HG02588 (cell line): ENCODE data around the gene PAK3.
A peak's percentile ranks its signal among the peaks of the same experiment; 100 is the strongest.

Experiments used
- ATAC-seq: cut with Tn5 transposase; IDR thresholded peaks from one replicate; pipeline ENCODE4 v1.9.1; 2021; ENCODE audit warnings: mild to moderate bottlenecking, moderate library complexity; ENCODE audit not compliant: unreplicated experiment

The PAK3 gene

DNA sequence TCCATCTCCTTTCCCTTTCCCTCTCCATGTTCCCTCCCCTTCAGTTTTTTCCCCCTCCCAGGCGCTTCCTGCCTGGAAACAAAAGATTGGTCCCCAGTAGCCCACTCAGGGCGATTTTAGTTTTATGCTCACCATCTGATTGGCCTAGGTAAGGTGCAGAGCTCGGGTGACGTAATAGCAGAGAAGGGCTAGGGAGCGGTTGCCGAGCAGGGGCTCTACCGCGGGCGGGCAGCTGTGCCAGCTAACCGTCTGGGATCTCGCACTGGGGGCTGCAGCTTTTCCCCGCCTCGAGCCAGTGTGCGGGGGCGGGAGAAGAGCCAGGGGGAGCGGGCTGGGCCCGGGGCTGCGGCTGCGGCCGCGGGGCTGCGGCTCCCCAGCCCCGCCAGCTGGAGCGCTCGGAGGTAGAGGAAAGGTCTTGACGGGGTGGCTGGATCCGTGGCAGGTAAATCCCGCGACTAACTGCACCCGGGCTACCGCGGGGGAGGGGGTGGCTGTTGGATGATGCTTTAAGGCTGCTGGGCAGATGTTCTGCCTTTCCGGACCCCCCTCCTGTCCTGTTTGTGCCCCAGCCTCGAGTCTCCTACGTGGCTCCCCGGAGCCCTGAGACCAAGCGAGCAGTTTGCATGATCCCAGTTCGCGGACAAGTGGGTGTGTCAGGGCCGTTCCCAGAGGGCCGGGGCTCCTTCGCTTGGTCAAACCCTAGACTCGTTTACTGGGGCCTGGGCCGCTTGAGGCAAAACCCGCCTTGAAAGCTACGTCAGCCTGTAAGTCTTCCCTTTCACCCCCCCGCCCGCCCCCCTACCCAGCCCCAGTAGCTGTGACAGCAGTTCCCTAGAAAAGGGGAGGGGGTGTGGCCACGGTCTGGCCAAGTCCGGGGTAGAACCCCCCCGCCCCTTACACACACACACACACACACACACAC is at the start of gene PAK3:
PAK3 (plus strand) TSS at position 218 of the 922 bp plus-strand sequence. CDS start 26,913 bp downstream, outside the sequence.
- peak; percentile 47 for ATAC-seq

DNA sequence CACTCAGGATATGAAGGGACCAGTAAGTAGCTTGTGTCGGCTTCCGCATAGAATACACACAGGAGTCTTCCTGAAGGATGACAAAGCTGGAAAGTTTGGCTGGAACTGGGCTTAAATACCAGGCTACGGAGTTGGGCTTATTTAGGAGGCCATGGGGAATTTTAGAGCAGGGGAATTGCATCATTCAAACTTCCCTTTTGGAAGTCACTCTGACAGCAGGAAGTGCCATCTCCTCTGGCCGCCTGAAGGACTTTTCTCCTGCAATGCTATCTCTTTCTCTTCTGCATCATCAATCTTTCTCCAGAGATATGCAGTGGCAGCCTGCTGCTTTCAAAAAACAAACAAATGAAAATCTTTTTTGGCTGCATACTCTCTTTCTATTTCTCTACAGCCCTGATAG is 48.4 kb upstream of the PAK3 start:
- no peak for ATAC-seq

DNA sequence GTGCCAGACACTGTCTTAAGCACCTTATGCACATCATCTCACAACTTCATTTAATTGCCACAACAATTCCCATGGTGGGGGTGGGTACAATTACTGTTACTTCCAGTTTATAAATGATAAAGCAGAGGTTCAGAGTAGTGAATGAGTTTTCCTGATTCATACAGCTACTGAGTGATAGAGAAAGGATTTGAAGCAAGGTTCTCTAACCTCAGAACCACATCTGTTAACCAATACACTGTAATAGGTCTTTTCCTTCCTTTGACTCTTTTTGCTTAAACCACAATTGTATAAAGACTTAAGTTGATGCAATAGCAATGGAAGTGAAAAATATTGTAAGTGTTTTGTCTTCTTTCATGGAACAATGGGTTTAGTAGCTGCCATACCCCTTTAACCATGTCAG is 43.5 kb upstream of the PAK3 start:
- no peak for ATAC-seq

DNA sequence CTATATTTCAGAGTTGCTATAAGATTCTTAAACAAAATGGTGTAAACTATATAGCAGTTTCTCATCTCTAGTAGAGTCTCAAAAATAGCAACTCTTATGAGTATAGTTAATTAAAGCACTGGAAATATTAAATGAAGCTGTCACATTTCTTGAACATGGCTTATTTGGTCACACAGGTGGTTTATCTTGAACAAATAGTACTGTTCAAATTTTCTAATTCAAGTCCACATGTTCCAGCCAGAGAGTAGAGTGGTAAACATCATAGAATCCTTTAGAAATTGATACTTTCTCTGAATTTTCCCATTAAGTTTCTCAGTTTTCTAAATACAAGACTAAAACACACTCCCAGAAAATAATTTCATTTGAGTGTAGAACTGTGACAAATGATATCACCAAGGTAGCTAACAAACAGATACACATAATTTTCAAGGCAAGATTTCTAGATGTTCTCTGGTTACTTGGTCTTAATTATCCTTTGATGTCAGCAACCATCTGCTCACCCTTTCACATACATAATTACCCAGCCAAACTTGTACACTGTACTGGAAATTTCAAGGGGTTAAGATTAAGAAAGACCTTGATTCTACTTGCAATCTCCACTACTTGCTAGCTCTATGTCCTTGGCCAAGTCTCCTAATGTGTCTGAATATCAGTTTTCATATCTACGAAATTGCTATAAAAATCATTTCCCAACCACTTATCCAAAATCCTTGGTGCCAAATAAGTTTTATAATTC is 24.3 kb upstream of the PAK3 start:
- ATAC-seq, result no peak

DNA sequence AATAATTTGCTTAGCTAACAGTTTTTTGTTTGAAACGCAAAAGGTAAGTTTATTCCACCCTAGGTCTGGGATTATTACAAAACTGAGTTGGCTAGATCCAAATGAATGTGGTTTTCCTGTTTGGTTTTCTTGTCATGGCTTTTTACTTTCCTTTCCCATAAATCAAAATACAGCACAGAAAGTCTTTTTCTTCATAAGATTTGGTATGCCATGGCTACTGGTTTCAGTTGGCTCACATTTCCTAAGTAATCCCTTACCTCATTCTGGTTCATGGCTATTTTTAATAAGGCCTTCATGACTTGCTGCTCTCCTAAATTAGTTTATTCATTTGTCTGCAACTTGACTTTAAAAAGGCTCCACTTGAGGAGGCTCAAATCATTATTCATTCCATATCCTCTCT is 12.9 kb upstream of the PAK3 start:
- ATAC-seq, result no peak

DNA sequence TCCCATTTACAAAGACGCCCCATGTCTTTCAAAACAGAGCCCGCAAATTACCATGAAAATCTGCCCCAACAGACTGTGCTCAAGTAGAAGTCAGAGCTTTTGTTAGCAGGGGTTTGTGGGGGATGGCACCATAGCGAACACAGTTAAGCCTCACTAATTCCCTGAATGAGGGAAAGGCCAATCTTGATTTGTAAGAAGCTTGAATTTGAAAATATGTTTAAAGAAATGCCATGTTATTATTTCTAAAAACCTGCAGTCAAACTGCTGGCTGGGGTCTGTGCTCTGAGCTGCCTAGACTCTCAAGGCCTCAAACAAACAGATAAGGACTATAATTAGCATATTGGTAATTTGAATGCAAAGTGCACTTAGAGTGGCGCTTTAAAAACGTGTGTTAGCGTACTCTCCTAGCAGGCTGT is 9.4 kb upstream of the PAK3 start:
- no peak for ATAC-seq

DNA sequence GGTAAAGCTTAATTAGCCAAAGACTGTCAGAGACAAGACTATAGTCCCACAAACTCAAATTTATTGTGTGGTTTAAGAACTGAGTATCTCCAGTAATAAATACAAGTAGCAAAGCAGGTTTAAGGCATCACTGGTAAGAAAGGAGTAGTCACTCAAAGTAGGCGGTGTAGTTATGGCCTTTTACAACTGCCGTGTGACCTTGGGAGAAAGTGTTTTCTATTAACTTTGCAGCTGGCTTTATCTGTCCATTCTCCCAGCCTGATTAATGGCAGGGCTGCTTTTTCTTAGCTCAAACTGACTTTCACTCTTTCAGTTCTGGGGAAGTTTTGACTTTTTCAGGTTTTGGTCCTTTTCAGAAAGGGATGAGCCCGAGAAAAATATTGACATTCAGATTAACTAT is 7.4 kb upstream of the PAK3 start:
- no peak for ATAC-seq

DNA sequence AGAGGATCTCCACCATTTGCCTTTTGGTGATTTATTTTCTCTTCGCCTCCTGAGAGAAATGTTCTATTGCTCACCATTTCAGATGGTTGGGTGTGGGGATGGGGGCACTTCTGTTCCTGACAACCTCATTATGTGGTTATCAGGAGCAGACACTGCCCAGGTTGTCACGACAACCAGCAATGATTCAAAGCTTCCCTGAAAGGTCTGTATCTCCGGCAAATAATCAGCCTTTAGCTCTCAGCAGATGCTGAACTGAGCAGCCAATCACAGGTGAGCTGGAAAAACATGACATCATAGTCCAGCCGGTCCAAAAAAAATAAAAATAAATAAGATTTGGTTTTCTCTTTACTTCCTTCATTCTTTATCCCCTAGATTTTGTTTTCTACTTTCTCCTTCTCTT is 5.5 kb upstream of the PAK3 start:
- ATAC-seq, result no peak

DNA sequence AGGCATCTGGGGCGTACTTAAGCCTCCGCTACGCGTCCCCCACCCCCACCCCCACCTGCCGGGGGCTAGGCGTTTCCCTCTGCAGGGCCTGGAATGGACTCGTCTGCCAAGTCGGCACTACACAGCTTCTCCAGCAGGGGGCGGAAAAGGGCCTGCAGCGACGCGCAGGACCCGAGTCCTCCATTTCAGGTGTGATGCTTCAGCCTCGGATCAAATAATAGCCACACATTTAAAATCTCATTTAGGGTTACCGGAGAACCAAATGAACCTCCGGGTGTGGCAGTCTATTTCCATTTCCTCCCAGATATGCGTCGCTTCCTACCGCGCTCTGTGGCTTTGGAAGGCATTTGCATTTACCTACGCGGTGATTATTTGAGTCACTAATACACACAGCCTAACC is 2.9 kb downstream of the PAK3 start:
- peak; percentile 64 for ATAC-seq

DNA sequence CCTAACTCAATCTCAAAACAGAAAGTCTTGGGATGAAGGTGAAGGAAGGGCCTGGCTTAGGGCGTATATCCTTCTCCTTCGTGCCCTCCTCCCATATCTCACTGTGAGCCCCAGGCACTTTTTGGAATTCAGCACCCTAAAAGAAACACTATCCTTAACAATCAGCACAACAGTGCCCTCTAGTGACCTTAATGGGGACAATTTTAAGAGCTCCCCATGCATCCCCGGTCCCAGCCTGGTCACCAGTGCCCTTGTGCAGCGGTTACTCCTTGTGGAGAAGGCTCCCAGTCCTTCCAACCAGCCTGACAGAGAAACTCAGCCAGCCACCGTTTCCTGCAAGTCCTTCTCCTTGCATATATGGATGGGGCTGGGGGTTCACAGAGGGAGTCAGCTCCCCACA is 4.2 kb downstream of the PAK3 start:
- ATAC-seq, result peak; percentile 45

DNA sequence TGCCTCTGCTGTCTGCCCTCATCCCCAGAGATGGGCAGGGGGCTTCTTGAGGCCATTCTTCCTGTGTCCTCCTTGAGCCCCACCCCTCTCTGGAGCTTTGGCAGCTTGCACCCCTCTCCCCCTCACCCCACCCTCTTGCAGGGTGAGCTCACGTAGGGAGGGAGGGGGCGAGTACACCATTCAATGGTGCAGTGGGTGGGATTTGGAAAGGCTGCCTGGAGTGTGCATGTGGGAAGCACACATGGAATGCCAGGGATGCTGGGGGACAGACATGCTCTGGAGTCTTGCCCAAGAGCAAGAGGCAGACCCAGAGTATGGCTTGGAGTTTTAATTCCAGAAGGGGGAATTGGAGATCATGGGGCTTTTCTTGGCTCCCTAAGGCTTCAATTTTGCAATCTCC is 5.6 kb downstream of the PAK3 start:
- no peak for ATAC-seq

DNA sequence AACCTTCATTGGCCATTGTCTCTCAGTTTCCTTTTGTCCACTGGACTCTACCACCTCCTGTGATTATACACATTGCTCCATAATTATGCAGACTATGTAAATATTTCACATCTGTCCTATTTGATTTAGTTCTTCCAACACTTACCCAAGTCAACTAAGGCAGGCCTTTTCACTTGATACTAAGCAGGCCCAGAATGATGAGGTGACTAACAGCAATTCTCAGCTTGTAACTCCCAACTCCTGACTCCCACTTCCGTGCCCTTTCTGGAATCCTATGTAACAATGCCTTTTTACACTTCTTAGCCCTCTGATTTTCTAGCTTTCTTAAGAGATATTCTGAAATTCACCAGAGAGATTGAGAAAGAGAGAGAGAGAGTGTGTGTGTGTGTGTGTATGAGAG is 6.6 kb downstream of the PAK3 start:
- no peak for ATAC-seq

DNA sequence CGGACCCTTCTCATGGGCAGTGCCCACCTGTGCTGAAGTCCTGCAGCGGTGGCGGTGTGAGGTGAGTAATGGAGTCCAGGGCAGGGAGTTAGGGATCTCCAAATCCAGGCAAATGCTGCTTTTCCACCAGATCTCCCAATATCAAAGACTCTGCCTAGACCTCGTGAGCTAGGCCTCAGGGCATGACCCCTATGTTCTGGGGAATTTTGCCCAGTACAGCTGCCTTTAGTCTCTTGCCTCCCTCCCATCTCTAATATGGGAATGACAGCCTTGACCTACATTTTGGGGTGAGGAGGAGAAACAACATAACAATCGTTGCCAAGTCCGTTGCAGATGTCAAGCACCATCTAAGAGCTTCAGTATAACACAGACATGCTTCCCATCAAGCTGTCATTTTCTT is 7.3 kb downstream of the PAK3 start:
- no peak for ATAC-seq

DNA sequence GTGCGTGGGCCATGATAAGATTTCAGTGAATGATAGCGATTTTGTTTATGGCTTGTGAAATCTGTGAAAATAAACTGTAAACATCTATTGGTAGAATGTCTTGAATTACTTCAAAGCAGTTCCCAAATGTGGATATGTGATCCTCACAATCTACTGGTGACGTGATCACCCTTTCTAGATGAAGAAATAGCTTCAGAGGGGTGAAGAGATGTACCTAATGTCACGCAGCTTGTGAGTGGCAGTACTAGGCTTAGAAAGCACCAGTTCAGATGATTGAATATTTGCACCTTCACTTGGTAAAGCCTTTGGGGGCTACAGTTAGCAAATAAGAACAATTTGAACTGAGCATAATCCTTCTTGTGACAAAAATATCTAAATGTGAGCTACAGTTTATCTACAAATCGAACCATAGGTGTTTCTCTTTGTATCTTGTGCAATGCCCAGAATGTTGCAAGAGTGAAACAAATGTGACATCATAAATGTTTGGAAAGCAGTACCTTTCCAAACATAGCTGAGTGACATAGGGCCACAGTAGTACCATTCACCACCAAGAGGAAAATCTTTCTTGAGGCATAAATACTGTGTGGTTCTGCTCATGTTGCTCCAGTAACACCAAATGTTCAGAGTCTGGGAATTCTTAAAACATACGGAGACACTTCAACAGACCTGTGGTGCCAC is 14.2 kb downstream of the PAK3 start:
- ATAC-seq, result no peak

DNA sequence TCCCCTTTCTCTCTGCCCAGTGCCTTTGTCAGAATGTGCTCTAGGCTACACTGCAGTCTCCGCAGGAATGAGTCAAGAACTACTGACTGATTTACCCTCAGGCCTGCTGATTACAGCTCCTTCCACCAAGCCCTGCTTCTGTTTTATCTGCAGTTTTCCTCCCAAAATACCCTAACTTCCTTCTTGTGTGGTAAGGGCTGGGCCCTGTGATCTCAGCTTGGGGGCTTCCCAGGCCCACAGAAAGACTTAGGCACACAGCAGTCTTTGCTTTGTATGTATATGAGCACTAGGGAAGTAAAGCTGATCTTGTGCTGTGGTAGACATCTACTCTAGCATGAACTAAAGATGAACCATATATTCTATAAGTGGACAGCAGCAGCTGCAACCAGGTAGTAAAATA is 18.8 kb downstream of the PAK3 start:
- ATAC-seq, result peak; percentile 58

DNA sequence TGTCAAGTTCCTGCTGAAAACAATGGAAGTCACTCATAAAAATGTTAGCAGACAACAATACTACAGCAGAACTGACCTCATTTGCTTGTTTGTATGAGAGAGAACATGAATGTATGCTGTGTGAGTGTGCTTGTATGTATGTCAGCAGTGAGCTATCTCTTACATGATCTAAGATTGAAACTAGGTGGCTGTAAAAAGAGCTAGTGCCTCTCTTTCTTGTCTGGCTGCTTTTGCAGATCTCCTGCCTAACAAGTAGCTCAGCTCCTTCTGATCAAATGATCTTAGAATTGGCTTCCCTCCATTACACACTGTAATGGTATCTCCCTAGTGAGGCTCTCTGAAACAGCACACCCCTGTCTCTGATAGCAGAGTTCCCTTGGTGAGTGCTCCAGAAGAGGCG is 20.7 kb downstream of the PAK3 start:
- ATAC-seq, result no peak

DNA sequence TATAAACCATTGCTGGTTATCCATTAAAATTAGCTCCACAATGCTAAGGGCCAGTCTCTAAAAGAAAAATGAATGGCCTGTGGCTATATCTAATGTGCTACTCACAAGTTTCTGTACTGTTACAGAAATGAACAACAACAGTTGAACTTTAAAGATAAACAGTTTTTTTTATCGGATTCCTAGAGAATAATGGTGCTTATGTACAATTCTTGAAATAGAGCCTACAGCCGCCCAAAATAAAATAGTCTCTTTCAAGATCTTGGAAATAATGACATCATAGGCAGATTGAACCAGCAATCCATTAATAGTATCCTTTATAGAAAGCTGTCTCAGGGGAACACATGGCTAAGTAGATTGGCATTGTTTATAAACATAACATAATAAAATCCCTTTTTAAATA is 23.4 kb downstream of the PAK3 start:
- ATAC-seq, result no peak

DNA sequence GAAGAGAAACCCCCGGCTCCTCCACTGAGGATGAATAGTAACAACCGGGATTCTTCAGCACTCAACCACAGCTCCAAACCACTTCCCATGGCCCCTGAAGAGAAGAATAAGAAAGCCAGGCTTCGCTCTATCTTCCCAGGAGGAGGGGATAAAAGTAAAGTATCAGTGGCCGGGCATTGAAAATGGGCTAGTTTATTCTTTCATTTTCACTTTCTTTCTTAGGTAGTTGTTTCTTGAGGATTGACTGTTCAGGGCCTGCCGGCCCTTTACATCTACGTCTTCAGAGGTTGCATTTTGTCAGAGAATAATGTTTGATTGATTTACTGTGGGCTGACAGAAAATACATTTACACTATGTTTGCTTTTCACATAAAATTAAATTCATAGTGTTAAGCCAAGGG is 27.1 kb downstream of the PAK3 start:
- ATAC-seq, result peak; percentile 59

DNA sequence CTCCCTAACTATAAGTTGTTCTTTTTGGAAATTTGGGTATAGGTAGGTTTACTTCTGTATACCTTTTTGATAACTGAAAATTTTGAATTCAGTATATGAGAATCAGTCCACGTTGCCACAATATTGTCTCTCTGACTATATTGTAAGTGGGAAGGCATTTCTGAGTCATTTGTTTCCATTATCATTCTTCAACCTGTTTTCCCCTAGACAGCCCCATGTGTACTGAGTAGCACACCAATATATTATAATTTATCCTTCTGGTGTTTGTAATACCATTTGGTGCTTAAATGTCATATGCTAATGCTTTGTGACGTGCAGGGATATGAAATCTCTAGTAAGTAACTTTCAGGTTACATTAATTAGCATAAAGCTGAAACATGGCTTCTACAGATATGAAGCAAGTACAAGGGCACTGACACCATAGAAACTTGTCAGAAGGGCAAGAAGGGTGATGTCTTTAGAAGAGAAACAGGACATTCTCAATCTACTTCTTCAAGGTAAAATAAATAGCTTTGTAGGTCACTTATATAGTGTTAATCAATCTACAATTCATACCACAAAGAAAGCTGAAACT is 27.7 kb downstream of the PAK3 start:
- ATAC-seq, result peak; percentile 41

DNA sequence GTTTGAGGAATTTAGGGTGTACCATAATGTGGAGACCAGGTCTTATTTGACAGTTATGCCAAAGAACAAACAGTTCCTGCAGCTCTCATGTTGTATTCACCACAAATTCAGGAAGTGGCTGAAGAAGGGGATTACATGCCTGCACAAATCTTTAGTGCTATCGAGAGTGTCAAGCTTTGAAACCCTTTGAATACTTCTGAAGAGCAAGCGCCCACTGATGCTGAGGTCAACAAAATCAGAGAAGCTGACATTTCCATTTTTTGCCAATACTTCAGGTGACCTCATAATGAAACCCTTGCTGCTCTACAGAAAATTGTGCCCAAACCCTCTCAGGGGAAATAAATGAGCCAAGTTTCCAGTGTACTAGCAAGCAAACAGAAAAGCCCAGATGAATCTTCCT is 28.4 kb downstream of the PAK3 start:
- peak; percentile 67 for ATAC-seq

DNA sequence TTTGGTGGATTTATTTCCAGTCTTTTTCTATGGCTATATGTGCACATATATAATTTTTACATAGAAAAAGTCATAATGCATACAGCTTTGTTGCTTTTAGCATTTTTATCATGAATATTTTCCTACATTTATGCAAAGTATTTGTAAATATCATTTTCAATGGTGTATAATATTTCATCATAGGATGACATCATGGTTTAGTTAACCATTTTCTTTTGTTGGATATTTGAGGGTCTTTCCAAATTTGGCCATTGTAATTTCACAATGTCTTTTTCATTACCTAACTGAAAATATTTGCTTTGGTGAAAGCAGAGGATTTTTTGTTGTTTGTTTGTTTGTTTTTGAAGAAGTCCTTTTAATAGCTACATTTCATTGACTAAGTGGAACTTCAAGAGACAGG is 31.0 kb downstream of the PAK3 start:
- ATAC-seq, result no peak
